Tibial artery (tissue), 4 donors: ENCODE data around the gene NIPBL.
"Not testable (repeated sequence)": the region's sequence is repeated elsewhere in the genome, so short reads cannot be mapped to it uniquely, and the experiment has no call there.

Experiments used
- DNase-seq, 2 donors: peaks; one replicate each; pipeline ENCODE4 v3.0.0-alpha.2; 2019
- H3K27ac ChIP-seq, 2 donors: fragments of 200-600 bp; sonication (generic) in 1 of 2; 1 replicate in 1 of 2; 2 replicates in 1 of 2; pipeline ENCODE4 v1.5.1; 2018 to 2019; ENCODE audit warnings: mild to moderate bottlenecking in 1 of 2
- H3K27me3 ChIP-seq, 2 donors: fragments of 200-600 bp; sonication (generic) in 1 of 2; one replicate each; pipeline versions ENCODE4 v1.5.1 to v1.6.0; 2016 to 2019
- H3K36me3 ChIP-seq, 3 donors: fragments of 200-600 bp; sonication (generic) in 2 of 3; one replicate each; pipeline ENCODE4 v1.5.1; 2016 to 2019; ENCODE audit warnings: mild to moderate bottlenecking in 2 of 3
- H3K4me1 ChIP-seq, 4 donors: fragments of 200-600 bp; sonication (generic) in 2 of 4; 1 replicate in 3 of 4; 2 replicates in 1 of 4; pipeline ENCODE4 v1.5.1; 2016 to 2019
- H3K4me3 ChIP-seq, 2 donors: fragments of 200-600 bp; sonication (generic) in 1 of 2; 1 replicate in 1 of 2; 2 replicates in 1 of 2; pipeline ENCODE4 v1.5.1; 2018 to 2019; ENCODE audit warnings: mild to moderate bottlenecking in 2 of 2
- H3K9me3 ChIP-seq, 3 donors: fragments of 200-600 bp; sonication (generic) in 1 of 3; one replicate each; pipeline ENCODE4 v1.5.1; 2016 to 2019
- CTCF ChIP-seq, 2 experiments: fragments of 200-600 bp in 1 of 2; fragments of 450-650 bp in 1 of 2; IDR thresholded peaks; one replicate each; pipeline ENCODE4 v1.5.1; 2017 to 2019; ENCODE audit warnings: antibody characterized with exemption in 2 of 2, mild to moderate bottlenecking in 1 of 2, moderate library complexity in 1 of 2
- intact Hi-C: fragments of 100-400 bp; cut with DNase I; formaldehyde crosslinking; loops from one replicate; pipeline ENCODE4 v1.15.0; 2023; ENCODE audit warnings: low total_unique reads

The NIPBL gene

DNA sequence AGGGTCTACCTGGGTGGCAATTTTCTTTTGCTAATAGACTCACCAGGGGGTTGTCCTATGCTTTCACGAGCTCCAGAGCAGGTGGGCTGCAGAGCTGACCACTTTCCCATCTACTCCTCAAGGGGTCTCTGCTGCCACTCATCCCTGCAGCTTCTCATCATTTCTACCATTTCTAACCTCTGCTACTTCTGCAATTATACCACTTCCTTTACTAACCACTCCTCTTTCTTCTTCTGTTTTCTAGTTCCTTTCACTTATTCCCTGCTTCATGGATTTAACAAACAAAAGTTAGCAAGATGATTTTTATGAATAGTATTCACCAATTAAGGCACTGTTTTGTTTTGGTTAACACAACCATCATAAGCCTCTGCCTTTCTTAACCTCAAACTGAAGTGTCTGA is 34.5 kb upstream of the NIPBL start:
- H3K4me3 ChIP-seq: no peak overlapping the region
- no peaks in the 10 kb centered on the region for H3K9me3 ChIP-seq
- TF ChIP-seq CTCF (IDR thresholded peaks at IDR 0.05): no peak
- no peaks in the 10 kb centered on the region for H3K27me3 ChIP-seq
- no peaks in the 10 kb centered on the region for H3K36me3 ChIP-seq
- H3K27ac ChIP-seq: no peak overlapping the region
- no peak for DNase-seq
- no peaks in the 10 kb centered on the region for H3K4me1 ChIP-seq
- intact Hi-C loops: no loop called here

GRCh38 chr5:36844305-36844704 is 32.3 kb upstream of the NIPBL start:
- Histone ChIP-seq H3K9me3 (no peaks in the 10 kb centered on the region), H3K36me3 (no peaks in the 10 kb centered on the region), H3K27me3 (no peaks in the 10 kb centered on the region), H3K27ac (no peak overlapping the region), H3K4me1 (no peaks in the 10 kb centered on the region), H3K4me3 (no peak overlapping the region)
- TF ChIP-seq CTCF (IDR thresholded peaks at IDR 0.05): no peak
- intact Hi-C loops: no loop called here
- no peak for DNase-seq

GRCh38 chr5:36848545-36848944 is 28.0 kb upstream of the NIPBL start:
- H3K27ac ChIP-seq, H3K4me1 ChIP-seq, H3K27me3 ChIP-seq, DNase-seq, H3K9me3 ChIP-seq, H3K36me3 ChIP-seq, intact Hi-C loops, H3K4me3 ChIP-seq: not testable (repeated sequence)

- H3K27me3 ChIP-seq, H3K9me3 ChIP-seq, H3K27ac ChIP-seq, H3K4me3 ChIP-seq, intact Hi-C loops, DNase-seq, H3K36me3 ChIP-seq, H3K4me1 ChIP-seq: not testable (repeated sequence)
Observed at GRCh38 chr5:36852903-36853302, 23.7 kb upstream of the NIPBL start.

GRCh38 chr5:36854402-36855140 is 22.0 kb upstream of the NIPBL start:
- H3K4me3 ChIP-seq: no peak overlapping the region
- H3K27ac ChIP-seq: no peak overlapping the region
- no peaks in the 10 kb centered on the region for H3K4me1 ChIP-seq
- no peak for TF ChIP-seq CTCF (IDR thresholded peaks at IDR 0.05)
- H3K36me3 ChIP-seq: no peaks in the 10 kb centered on the region
- H3K27me3 ChIP-seq: no peaks in the 10 kb centered on the region
- no peaks in the 10 kb centered on the region for H3K9me3 ChIP-seq
- intact Hi-C loops: no loop called here
- no peak for DNase-seq

- no peak for DNase-seq
- H3K9me3 ChIP-seq: no peaks in the 10 kb centered on the region
- intact Hi-C loops: no loop called here
- no peak overlapping the region for H3K27ac ChIP-seq
- no peak for TF ChIP-seq CTCF (IDR thresholded peaks at IDR 0.05)
- no peaks in the 10 kb centered on the region for H3K4me1 ChIP-seq
- no peaks in the 10 kb centered on the region for H3K27me3 ChIP-seq
- no peaks in the 10 kb centered on the region for H3K36me3 ChIP-seq
- H3K4me3 ChIP-seq: no peak overlapping the region
Observed at GRCh38 chr5:36855141-36855495, 21.5 kb upstream of the NIPBL start.

DNA sequence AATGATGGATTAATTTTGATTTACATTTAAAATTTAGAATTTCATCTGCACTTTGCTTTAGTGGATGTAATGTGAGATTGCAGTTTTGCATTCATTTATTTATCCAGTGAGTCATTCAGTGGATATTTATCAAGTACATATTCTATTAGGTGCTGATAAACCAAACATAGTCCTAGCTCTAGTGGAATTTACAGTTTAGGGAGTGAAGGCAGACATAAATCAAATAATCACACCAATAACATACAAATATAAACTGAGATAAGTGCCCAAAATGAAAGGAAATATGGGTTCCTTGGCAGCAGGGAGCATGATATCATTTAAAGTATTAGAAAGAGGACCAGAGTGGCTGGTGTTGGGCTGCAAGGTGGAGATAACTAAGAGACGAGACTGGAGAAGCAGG is 14.7 kb upstream of the NIPBL start:
- Histone ChIP-seq H3K4me1 (no peaks in the 10 kb centered on the region), H3K4me3 (no peak overlapping the region), H3K36me3 (no peaks in the 10 kb centered on the region), H3K27me3 (no peaks in the 10 kb centered on the region), H3K9me3 (no peaks in the 10 kb centered on the region), H3K27ac (no peak overlapping the region)
- DNase-seq: no peak
- no peak for TF ChIP-seq CTCF (IDR thresholded peaks at IDR 0.05)
- intact Hi-C loops: loop anchor here (10.0 kb wide), 1 partner anchor 117 kb away; no protein-coding TSS in a partner anchor
